ENCODE measurements around the gene NPHP4. TPM values are rescaled to one million over a fixed set of nuclear protein-coding genes. Genes with fewer than 3 reads are reported as not detected.
"Not testable (repeated sequence)": the region's sequence is repeated elsewhere in the genome, so short reads cannot be mapped to it uniquely, and the experiment has no call there.

Gene NPHP4
- total and polyA plus RNA-seq, 9 of the 15 experiments (the other 6 are each of a cell fraction or from before 2014, with no cell fraction given): 0.52 to 26.2 (median 6.7) TPM

DNA sequence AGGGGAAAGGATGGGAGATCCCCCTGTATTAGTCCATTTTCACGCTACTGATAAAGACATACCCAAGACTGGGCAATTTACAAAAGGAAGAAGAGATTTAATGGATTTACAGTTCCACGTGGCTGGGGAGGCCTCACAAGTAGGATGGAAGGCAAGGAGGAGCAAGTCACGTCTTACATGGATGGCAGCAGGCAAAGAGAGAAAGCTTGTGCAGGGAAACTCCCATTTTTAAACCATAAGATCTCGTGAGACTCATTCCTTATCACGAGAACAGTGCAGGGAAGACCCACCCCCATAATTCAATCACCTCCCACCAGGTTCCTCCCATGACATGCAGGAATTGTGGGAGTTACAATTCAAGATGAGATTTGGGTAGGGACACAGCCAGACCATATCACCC is 138.4 kb downstream of the NPHP4 start:
- Histone ChIP-seq H3K27me3 (ENCODE audit: control insufficient read depth in 2 of 2, insufficient read depth in 2 of 2, low read length in 2 of 2) (peaks cover 5 to 23% of the 10 kb centered on the region in 2 experiments; a peak in 4 of 5 replicates), H3K4me1 (replicated peaks in 1 of 2; ENCODE audit: control insufficient read depth in 2 of 2, insufficient read depth in 2 of 2, low read length in 2 of 2) (peaks cover 0 to 15% of the 10 kb centered on the region in 2 experiments; a peak in 1 of 5 replicates)
- H3K9me3 ChIP-seq (replicated peaks; ENCODE audit: control insufficient read depth, insufficient read depth, low read depth, low read length); H3K4me3 ChIP-seq; FAIRE-seq; CTCF ChIA-PET (ENCODE audit: low intra/inter-chr PET ratio); H2AFZ ChIP-seq (ENCODE audit: low read depth, low read length); H3K4me2 ChIP-seq (ENCODE audit: insufficient read depth, low read length); H3K79me2 ChIP-seq (ENCODE audit: control insufficient read depth, insufficient read depth, low read length); intact Hi-C loops (cut with micrococcal nuclease); ATAC-seq; H3K9me1 ChIP-seq (ENCODE audit: control insufficient read depth, insufficient read depth, low read length); H4K20me1 ChIP-seq (replicated peaks; ENCODE audit: control insufficient read depth, insufficient read depth, low read length); H3K36me3 ChIP-seq (ENCODE audit: control insufficient read depth, insufficient read depth, low read length); DNase-seq (ENCODE audit: extremely low read depth in 1 of 4, low spot score in 3 of 4); in situ Hi-C loops (cut with MboI); H3K27ac ChIP-seq (ENCODE audit: extremely low read depth, low read depth, low read length); H3K9ac ChIP-seq (ENCODE audit: insufficient read depth in 1 of 2, low read depth in 2 of 2, low read length in 2 of 2); BruUV-seq (replicated peaks): not testable (repeated sequence)
- POLR2A ChIA-PET: interaction anchor here (0.6 to 1.1 kb wide), 2 partner anchors 15 to 18 kb away, joined by 3 read pairs; no protein-coding TSS in a partner anchor
- 0 out of 2 replicates have a peak, but pooled peaks have one; percentile 29 for TF ChIP-seq TRIM28 (IDR thresholded peaks at IDR 0.05)
- TF ChIP-seq, protein P1, sequence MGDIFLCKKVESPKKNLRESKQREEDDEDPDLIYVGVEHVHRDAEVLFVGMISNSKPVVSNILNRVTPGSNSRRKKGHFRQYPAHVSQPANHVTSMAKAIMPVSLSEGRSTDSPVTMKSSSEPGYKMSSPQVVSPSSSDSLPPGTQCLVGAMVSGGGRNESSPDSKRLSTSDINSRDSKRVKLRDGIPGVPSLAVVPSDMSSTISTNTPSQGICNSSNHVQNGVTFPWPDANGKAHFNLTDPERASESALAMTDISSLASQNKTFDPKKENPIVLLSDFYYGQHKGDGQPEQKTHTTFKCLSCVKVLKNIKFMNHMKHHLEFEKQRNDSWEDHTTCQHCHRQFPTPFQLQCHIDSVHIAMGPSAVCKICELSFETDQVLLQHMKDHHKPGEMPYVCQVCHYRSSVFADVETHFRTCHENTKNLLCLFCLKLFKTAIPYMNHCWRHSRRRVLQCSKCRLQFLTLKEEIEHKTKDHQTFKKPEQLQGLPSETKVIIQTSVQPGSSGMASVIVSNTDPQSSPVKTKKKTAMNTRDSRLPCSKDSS (IDR thresholded peaks at IDR 0.05; ENCODE audit: low read depth, partially characterized antibody): peak; percentile 75
- peak; percentile 99 for TF ChIP-seq ZNF431 (CRISPR knock-in tag; IDR thresholded peaks at IDR 0.05)
- TF ChIP-seq CBX3 (IDR thresholded peaks at IDR 0.05; ENCODE audit: borderline replicate concordance in 1 of 2, low read length in 2 of 2): peak in 1 of 2 experiments; percentile 71; a peak in 1 of 3 replicates
- peak; percentile 43 for TF ChIP-seq ZFP36 (IDR thresholded peaks at IDR 0.05; ENCODE audit: low read depth, low read length, partially characterized antibody)
- 3% methylated on average over 5 of the region's 5 CpGs for WGBS (ENCODE audit: insufficient coverage, low coverage, missing lambda C conversion rate)
